Testis (tissue), 5 donors: ENCODE data around the gene FSD2. TPM values are rescaled to one million over a fixed set of nuclear protein-coding genes. Genes with fewer than 3 reads are reported as not detected.

Experiments used
- DNase-seq: peaks from one replicate; pipeline ENCODE4 v3.0.0-alpha.2; 2019
- H3K27ac ChIP-seq, 2 donors: fragments of 200-600 bp; sonication (generic); one replicate each; pipeline ENCODE4 v1.5.1; 2019
- H3K27me3 ChIP-seq: fragments of 200-600 bp; sonication (generic); one replicate; pipeline ENCODE4 v1.5.1; 2019
- H3K36me3 ChIP-seq: fragments of 200-600 bp; sonication (generic); one replicate; pipeline ENCODE4 v1.5.1; 2017; ENCODE audit warnings: low read depth; ENCODE audit errors: missing control alignments
- H3K4me1 ChIP-seq: fragments of 200-600 bp; sonication (generic); one replicate; pipeline ENCODE4 v1.5.1; 2019
- H3K4me3 ChIP-seq, 2 donors: fragments of 200-600 bp; sonication (generic); one replicate each; pipeline ENCODE4 v1.5.1; 2017 to 2019
- H3K9me3 ChIP-seq: fragments of 200-600 bp; sonication (generic); one replicate; pipeline ENCODE4 v1.5.1; 2017
- CTCF ChIP-seq, 3 experiments: fragments of 450-650 bp in 2 of 3; fragments of 200-600 bp in 1 of 3; sonication (generic) in 1 of 3; IDR thresholded peaks; one replicate each; pipeline ENCODE4 v1.5.1; 2016 to 2019; ENCODE audit warnings: antibody characterized with exemption in 3 of 3, mild to moderate bottlenecking in 2 of 3, moderate library complexity in 1 of 3
- POLR2A ChIP-seq: fragments of 450-650 bp; IDR thresholded peaks from one replicate; pipeline ENCODE4 v1.6.1; 2017; ENCODE audit warnings: antibody characterized with exemption, mild to moderate bottlenecking, moderate library complexity
- WGBS, 2 donors: methylation state at CpG; one replicate each; pipeline ENCODE4 v1.1.5; 2018; 5-methylcytosine and 5-hydroxymethylcytosine counted together
- intact Hi-C: fragments of 100-400 bp; cut with DNase I; formaldehyde crosslinking; loops from one replicate; pipeline ENCODE4 v1.15.1; 2023; ENCODE audit warnings: low total_unique reads
- long read RNA-seq, 2 donors: transcript quantifications; one replicate each; lab custom pipeline, GENCODE V29; 2026
- polyA plus RNA-seq: library from polyadenylated mRNA; stranded (reverse); fragments of 350-450 nt; fragmentation: Illumina TruSeq; extraction: RNeasy Lipid Tissue Mini Kit (QIAGEN cat#74804); gene quantifications from one replicate; pipeline ENCODE4 v1.2.3, GENCODE V29; 2014; ENCODE audit warnings: low read depth, low replicate concordance; ENCODE audit not compliant: insufficient read depth
- total RNA-seq, 2 donors: library from RNA; depleted of rRNA; stranded (reverse); fragments of >200 nt; gene quantifications; one replicate each; pipeline ENCODE4 v1.2.3, GENCODE V29; 2016

Gene FSD2
- total RNA-seq (under 1 TPM in 1 of 2 donors, not detected in 1; 0.19 TPM), polyA plus RNA-seq (0.95 TPM)
- long read RNA-seq, donor 1: 0 reads
- long read RNA-seq, donor 2: 0 reads

GRCh38 chr15:82805994-82806406, at the start of gene FSD2:
FSD2 (minus strand) TSS chr15:82806069; CDS start chr15:82787390, 18,679 bp downstream.
- 72 to 92% methylated on average over 2 of the region's 2 CpGs for WGBS, 2 donors
- no peaks in the 10 kb centered on the region for H3K27me3 ChIP-seq
- TF ChIP-seq POLR2A: no peak
- TF ChIP-seq CTCF (IDR thresholded peaks at IDR 0.05): no peak
- intact Hi-C loops: no loop called here
- no peak within 1 kb of the TSS for H3K4me3 ChIP-seq
- H3K36me3 ChIP-seq: no peaks in the 10 kb centered on the region
- H3K9me3 ChIP-seq: no peaks in the 10 kb centered on the region
- H3K27ac ChIP-seq: no peak within 1 kb of the TSS
- no peaks in the 10 kb centered on the region for H3K4me1 ChIP-seq
- no peak for DNase-seq

GRCh38 chr15:82854554-82854953, 48.7 kb upstream of the FSD2 start:
- H3K9me3 ChIP-seq: no peaks in the 10 kb centered on the region
- TF ChIP-seq CTCF (IDR thresholded peaks at IDR 0.05): no peak
- no peak for TF ChIP-seq POLR2A
- H3K27ac ChIP-seq: no peak overlapping the region
- H3K27me3 ChIP-seq: no peaks in the 10 kb centered on the region
- peaks cover 8% of the 10 kb centered on the region for H3K4me1 ChIP-seq
- no peaks in the 10 kb centered on the region for H3K36me3 ChIP-seq
- no peak for DNase-seq
- 95 to 98% methylated on average over 16 to 20 of the region's 21 CpGs for WGBS, 2 donors
- no peak overlapping the region for H3K4me3 ChIP-seq
- intact Hi-C loops: no loop called here

- no peaks in the 10 kb centered on the region for H3K27me3 ChIP-seq
- no peak overlapping the region for H3K27ac ChIP-seq
- TF ChIP-seq POLR2A (no peak), CTCF (IDR thresholded peaks at IDR 0.05) (no peak)
- WGBS, 2 donors: 73 to 82% methylated on average over 11 to 16 of the region's 16 CpGs
- DNase-seq: no peak
- no peaks in the 10 kb centered on the region for H3K9me3 ChIP-seq
- H3K4me3 ChIP-seq: no peak overlapping the region
- H3K36me3 ChIP-seq: no peaks in the 10 kb centered on the region
- intact Hi-C loops: no loop called here
- H3K4me1 ChIP-seq: peaks cover 14% of the 10 kb centered on the region
Measured at GRCh38 chr15:82852941-82853561, 47.2 kb upstream of the FSD2 start.

- no peak for DNase-seq
- H3K9me3 ChIP-seq: no peaks in the 10 kb centered on the region
- TF ChIP-seq POLR2A (no peak), CTCF (IDR thresholded peaks at IDR 0.05) (no peak)
- no peaks in the 10 kb centered on the region for H3K27me3 ChIP-seq
- intact Hi-C loops: no loop called here
- 83 to 90% methylated on average over 9 of the region's 9 CpGs for WGBS, 2 donors
- H3K27ac ChIP-seq: no peak overlapping the region
- H3K36me3 ChIP-seq: no peaks in the 10 kb centered on the region
- peaks cover 14% of the 10 kb centered on the region for H3K4me1 ChIP-seq
- H3K4me3 ChIP-seq: no peak overlapping the region
Measured at GRCh38 chr15:82851981-82852511, 46.2 kb upstream of the FSD2 start.
